SK-N-SH (cell line): ENCODE results near the gene IL13. TPM values are rescaled to one million over a fixed set of nuclear protein-coding genes. Genes with fewer than 3 reads are reported as not detected.

Experiments
- CTCF ChIA-PET: fragments of 300-600, 350-600 bp; formaldehyde crosslinking; extraction: SDS; loops from one replicate; lab custom pipeline; 2021; lab: Yijun Ruan, JAX
- POLR2A ChIA-PET: fragments of 350-600 bp; sonication (Branson Sonifier 250); formaldehyde crosslinking; extraction: SDS; loops from one replicate; lab custom pipeline; 2020; ENCODE audit warnings: antibody characterized with exemption, inconsistent platforms; lab: Yijun Ruan, JAX
- DNase-seq: peaks from one replicate; pipeline ENCODE4 v3.0.0; 2012
- H2AFZ ChIP-seq: fragments of 200-600 bp; sonication (generic); 2 replicates; pipeline ENCODE4 v1.8.1; 2016; ENCODE audit warnings: antibody characterized with exemption, mild to moderate bottlenecking, low read depth
- H3F3A ChIP-seq: fragments of 200-600 bp; sonication (generic); replicated peaks from 2 replicates; pipeline ENCODE3; 2016; ENCODE audit warnings: antibody characterized with exemption, mild to moderate bottlenecking; ENCODE audit not compliant: insufficient read depth
- H3K27ac ChIP-seq, 2 experiments: fragments of 200-500 bp in 1 of 2; fragments of 200-600 bp in 1 of 2; sonication (Bioruptor generic) in 1 of 2; sonication (generic), shearing (Covaris generic) in 1 of 2; 2 replicates each; pipeline versions ENCODE4 v1.5.1 to v1.6.1; 2014 to 2016; ENCODE audit warnings: low read depth in 2 of 2, inconsistent platforms in 1 of 2, low read length in 1 of 2, mild to moderate bottlenecking in 1 of 2, mixed read lengths in 1 of 2
- H3K27me3 ChIP-seq: fragments of 200-600 bp; sonication (generic), shearing (Covaris generic); 2 replicates; pipeline ENCODE4 v1.6.1; 2016; ENCODE audit warnings: mixed run types; ENCODE audit not compliant: insufficient read depth
- H3K36me3 ChIP-seq, 2 experiments: fragments of 200-500 bp in 1 of 2; fragments of 200-600 bp in 1 of 2; sonication (Bioruptor generic) in 1 of 2; sonication (generic) in 1 of 2; replicated peaks in 1 of 2; 2 replicates each; pipeline versions ENCODE3 to v1.5.1; 2014 to 2016; ENCODE audit warnings: low read length in 1 of 2, mild to moderate bottlenecking in 1 of 2; ENCODE audit not compliant: insufficient read depth in 2 of 2, control insufficient read depth in 1 of 2
- H3K4me1 ChIP-seq, 2 experiments: fragments of 200-500 bp in 1 of 2; fragments of 200-600 bp in 1 of 2; sonication (Bioruptor generic) in 1 of 2; sonication (generic), shearing (Covaris generic) in 1 of 2; 2 replicates each; pipeline versions ENCODE4 v1.5.1 to v1.6.1; 2014 to 2016; ENCODE audit warnings: low read depth in 1 of 2, low read length in 1 of 2, mixed run types in 1 of 2; ENCODE audit not compliant: insufficient read depth in 2 of 2, control insufficient read depth in 1 of 2
- H3K4me2 ChIP-seq: fragments of 200-600 bp; sonication (generic), shearing (Covaris generic); 2 replicates; pipeline ENCODE4 v1.6.1; 2017; ENCODE audit warnings: mixed run types
- H3K4me3 ChIP-seq, 2 experiments: fragments of 200-500 bp in 1 of 2; fragments of 200-600 bp in 1 of 2; sonication (Bioruptor generic) in 1 of 2; sonication (generic), shearing (Covaris generic) in 1 of 2; 2 replicates each; pipeline versions ENCODE4 v1.5.1 to v1.8.1; 2014 to 2016; ENCODE audit warnings: low read depth in 2 of 2, inconsistent platforms in 1 of 2, low read length in 1 of 2, mild to moderate bottlenecking in 1 of 2, mixed read lengths in 1 of 2, moderate library complexity in 1 of 2
- H3K79me2 ChIP-seq: fragments of 200-600 bp; sonication (generic); 2 replicates; pipeline ENCODE4 v1.8.1; 2017; ENCODE audit warnings: mild to moderate bottlenecking; ENCODE audit not compliant: insufficient read depth
- H3K9ac ChIP-seq: fragments of 200-600 bp; sonication (generic); 2 replicates; pipeline ENCODE4 v1.6.1; 2017; ENCODE audit warnings: mixed run types
- H3K9me2 ChIP-seq: fragments of 200-600 bp; sonication (generic); 2 replicates; pipeline ENCODE4 v1.6.1; 2017; ENCODE audit warnings: mixed run types
- H3K9me3 ChIP-seq: fragments of 200-600 bp; sonication (generic); 2 replicates; pipeline ENCODE4 v1.6.1; 2017; ENCODE audit warnings: mixed run types, mild to moderate bottlenecking, moderate library complexity
- H4K20me1 ChIP-seq: fragments of 200-600 bp; sonication (generic); 2 replicates; pipeline ENCODE4 v1.6.1; 2017; ENCODE audit warnings: mild to moderate bottlenecking, mixed run types; ENCODE audit not compliant: insufficient read depth
- CHD2 ChIP-seq: fragments of 150-350 bp; IDR thresholded peaks from 2 replicates; pipeline ENCODE4 v1.6.1; 2018; ENCODE audit warnings: low read length; ENCODE audit not compliant: partially characterized antibody
- ELF1 ChIP-seq: IDR thresholded peaks from 2 replicates; pipeline ENCODE4 v1.4.0; 2012
- EP300 ChIP-seq, 2 experiments: IDR thresholded peaks; 2 replicates each; pipeline versions ENCODE4 v1.4.0 to v1.6.1; 2012; ENCODE audit warnings: borderline replicate concordance in 1 of 2, low read depth in 1 of 2, low read length in 1 of 2
- EZH2phosphoT487 ChIP-seq: fragments of 200-600 bp; sonication (generic); IDR thresholded peaks from 2 replicates; pipeline ENCODE4 v1.6.1; 2017; ENCODE audit warnings: low read depth, mixed run types, mild to moderate bottlenecking, antibody characterized with exemption, moderate library complexity, borderline replicate concordance
- FOSL2 ChIP-seq: IDR thresholded peaks from 2 replicates; pipeline ENCODE4 v1.4.0; 2012; ENCODE audit warnings: low read depth, mild to moderate bottlenecking, moderate library complexity, borderline replicate concordance
- FOXM1 ChIP-seq: IDR thresholded peaks from 2 replicates; pipeline ENCODE4 v1.4.0; 2012; ENCODE audit warnings: low read depth, mild to moderate bottlenecking
- GABPA ChIP-seq: IDR thresholded peaks from 2 replicates; pipeline ENCODE4 v1.4.0; 2012; ENCODE audit warnings: low read depth, mild to moderate bottlenecking
- GATA2 ChIP-seq: sonication (generic); formaldehyde crosslinking; IDR thresholded peaks from 2 replicates; pipeline ENCODE4 v1.5.0; 2020; ENCODE audit warnings: mild to moderate bottlenecking, missing genetic modification reagents
- JUND ChIP-seq: IDR thresholded peaks from 2 replicates; pipeline ENCODE4 v1.4.0; 2012
- MXI1 ChIP-seq: IDR thresholded peaks from 2 replicates; pipeline ENCODE4 v1.6.1; 2012; ENCODE audit warnings: mild to moderate bottlenecking, low read depth, low read length, improper control_type of control experiment
- NRF1 ChIP-seq: IDR thresholded peaks from 2 replicates; pipeline ENCODE4 v1.6.1; 2012; ENCODE audit warnings: low read depth, mild to moderate bottlenecking, low read length
- POLR2AphosphoS5 ChIP-seq: IDR thresholded peaks from 2 replicates; pipeline ENCODE4 v1.6.1; 2012; ENCODE audit warnings: low read depth, low read length
- RAD21 ChIP-seq: IDR thresholded peaks from 2 replicates; pipeline ENCODE4 v1.6.1; 2012; ENCODE audit warnings: mild to moderate bottlenecking, low read length
- RCOR1 ChIP-seq: fragments of 150-350 bp; IDR thresholded peaks from 2 replicates; pipeline ENCODE4 v1.6.1; 2017; ENCODE audit warnings: antibody characterized with exemption, low read length
- REST ChIP-seq: IDR thresholded peaks from 2 replicates; pipeline ENCODE4 v1.6.1; 2012; ENCODE audit warnings: mild to moderate bottlenecking, low read depth, low read length, moderate library complexity
- RFX5 ChIP-seq: IDR thresholded peaks from 2 replicates; pipeline ENCODE4 v1.6.1; 2012; ENCODE audit warnings: mild to moderate bottlenecking, improper control_type of control experiment, low read length
- RXRA ChIP-seq: IDR thresholded peaks from 2 replicates; pipeline ENCODE4 v1.4.0; 2012; ENCODE audit warnings: low read depth, mild to moderate bottlenecking, borderline replicate concordance
- SIN3A ChIP-seq: IDR thresholded peaks from 2 replicates; pipeline ENCODE4 v1.6.1; 2012; ENCODE audit warnings: low read depth, mild to moderate bottlenecking, low read length, moderate library complexity, borderline replicate concordance
- TCF12 ChIP-seq: IDR thresholded peaks from 2 replicates; pipeline ENCODE4 v1.4.0; 2012
- TEAD4 ChIP-seq: IDR thresholded peaks from 2 replicates; pipeline ENCODE4 v1.4.0; 2012; ENCODE audit warnings: mild to moderate bottlenecking, borderline replicate concordance; ENCODE audit not compliant: insufficient read depth
- WGBS: methylation state at CpG from one replicate; pipeline ENCODE4 v1.1.6; 2017; ENCODE audit warnings: low lambda C conversion rate; 5-methylcytosine and 5-hydroxymethylcytosine counted together
- polyA plus RNA-seq, 3 experiments: library from polyadenylated mRNA; depleted of rRNA; stranded (reverse); fragments of >200 nt; gene quantifications; 2 replicates each; pipeline ENCODE4 v1.2.3, GENCODE V29; 2012
- TF ChIP-seq, protein P1 (sequence below): IDR thresholded peaks from 2 replicates; pipeline ENCODE4; 2012
- TF ChIP-seq, protein P2 (sequence below): fragments of 150-350 bp; IDR thresholded peaks from 2 replicates; pipeline ENCODE4 v1.6.1; 2017; ENCODE audit warnings: antibody characterized with exemption, low read length, low read depth, borderline replicate concordance

Gene IL13
- polyA plus RNA-seq, 1 of the 3 experiments (the other 2 are of a cell fraction), result 0.08 TPM

- no peaks in the 10 kb centered on the region for H4K20me1 ChIP-seq
- no peaks in the 10 kb centered on the region for H3K79me2 ChIP-seq
- no peak for TF ChIP-seq FOXM1
- TF ChIP-seq, protein P1, sequence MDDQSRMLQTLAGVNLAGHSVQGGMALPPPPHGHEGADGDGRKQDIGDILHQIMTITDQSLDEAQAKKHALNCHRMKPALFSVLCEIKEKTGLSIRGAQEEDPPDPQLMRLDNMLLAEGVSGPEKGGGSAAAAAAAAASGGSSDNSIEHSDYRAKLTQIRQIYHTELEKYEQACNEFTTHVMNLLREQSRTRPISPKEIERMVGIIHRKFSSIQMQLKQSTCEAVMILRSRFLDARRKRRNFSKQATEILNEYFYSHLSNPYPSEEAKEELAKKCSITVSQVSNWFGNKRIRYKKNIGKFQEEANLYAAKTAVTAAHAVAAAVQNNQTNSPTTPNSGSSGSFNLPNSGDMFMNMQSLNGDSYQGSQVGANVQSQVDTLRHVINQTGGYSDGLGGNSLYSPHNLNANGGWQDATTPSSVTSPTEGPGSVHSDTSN, result no peak
- no peak overlapping the region for H2AFZ ChIP-seq
- ChIA-PET POLR2A (no interaction called here), CTCF (interaction anchor here (1.2 to 1.4 kb wide), 2 partner anchors 10 to 149 kb away, joined by 3 to 4 read pairs; no protein-coding TSS in a partner anchor)
- WGBS, result 94% methylated on average over 11 of the region's 11 CpGs
- no peaks in the 10 kb centered on the region for H3K9me2 ChIP-seq
- H3K27me3 ChIP-seq, result no peaks in the 10 kb centered on the region
- H3K36me3 ChIP-seq, result no peaks in the 10 kb centered on the region
- H3K4me2 ChIP-seq, result no peak overlapping the region
- peak overlapping the region in 1 of 2 experiments; percentile 92; a peak in 2 of 4 replicates for H3K27ac ChIP-seq
- peaks cover 27% of the 10 kb centered on the region for H3F3A ChIP-seq
- no peak overlapping the region for H3K9ac ChIP-seq
- no peaks in the 10 kb centered on the region for H3K9me3 ChIP-seq
- no peak for DNase-seq
- peaks cover 0 to 26% of the 10 kb centered on the region in 2 experiments; a peak in 3 of 4 replicates for H3K4me1 ChIP-seq
- H3K4me3 ChIP-seq, result no peak overlapping the region
These were observed 18.1 kb downstream of the IL13 start for GRCh38 chr5:132675936-132676689.

DNA sequence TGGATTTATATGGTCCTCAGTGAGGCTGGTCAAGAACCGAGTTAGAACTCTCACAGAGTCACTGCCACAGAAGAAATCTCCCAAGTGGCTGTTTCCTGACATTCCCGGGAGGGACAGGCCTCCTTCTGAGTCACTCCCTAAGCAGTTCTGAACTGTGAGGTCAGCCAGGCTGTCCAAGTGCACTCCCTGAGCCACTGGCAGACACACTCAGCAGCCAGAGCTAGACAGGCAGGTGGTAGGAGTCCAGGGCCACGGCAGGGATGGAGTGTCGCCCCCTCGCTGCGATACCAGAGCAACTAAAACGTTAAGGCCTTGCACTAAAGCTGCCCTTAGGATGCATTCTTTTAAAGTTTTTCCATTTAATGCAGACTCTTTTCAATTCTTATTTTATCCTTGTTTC lies 19.2 kb downstream of the IL13 start:
- no peak for DNase-seq
- Histone ChIP-seq H3K4me3 (no peak overlapping the region), H2AFZ (peak overlapping the region; percentile 19; the same call in 1 of the 2 replicates), H3K27ac (peak overlapping the region in 1 of 2 experiments; percentile 68; a peak in 2 of 4 replicates), H3K27me3 (no peaks in the 10 kb centered on the region), H4K20me1 (no peaks in the 10 kb centered on the region), H3K9me3 (no peaks in the 10 kb centered on the region), H3K9me2 (no peaks in the 10 kb centered on the region), H3K36me3 (no peaks in the 10 kb centered on the region), H3K4me1 (peaks cover 0 to 26% of the 10 kb centered on the region in 2 experiments; a peak in 3 of 4 replicates), H3K9ac (no peak overlapping the region), H3K4me2 (peak overlapping the region; percentile 17; the same call in 1 of the 2 replicates), H3K79me2 (no peaks in the 10 kb centered on the region), H3F3A (peaks cover 27% of the 10 kb centered on the region)
- WGBS, result 19% methylated on average over 7 of the region's 7 CpGs
- ChIA-PET CTCF (interaction anchor here (1.2 to 1.4 kb wide), 2 partner anchors 11 to 150 kb away, joined by 3 to 4 read pairs; no protein-coding TSS in a partner anchor), POLR2A (no interaction called here)
- TF ChIP-seq CHD2, result no peak
- 0 out of 2 replicates have a peak, but pooled peaks have one; percentile 23 for TF ChIP-seq TEAD4
- no peak for TF ChIP-seq FOXM1
- no peak; the same call in 1 of the 2 replicates for TF ChIP-seq RAD21
- no peak for TF ChIP-seq RCOR1
- TF ChIP-seq ELF1, result no peak
- TF ChIP-seq RXRA, result peak; percentile 83; the same call in 1 of the 2 replicates
- no peak; the same call in 1 of the 2 replicates for TF ChIP-seq REST
- peak; percentile 72 for TF ChIP-seq JUND
- TF ChIP-seq NRF1, result no peak
- peak; percentile 69 for TF ChIP-seq TCF12
- no peak for TF ChIP-seq GATA2
- peak; percentile 79; the same call in 1 of the 2 replicates for TF ChIP-seq FOSL2
- TF ChIP-seq, protein P2, sequence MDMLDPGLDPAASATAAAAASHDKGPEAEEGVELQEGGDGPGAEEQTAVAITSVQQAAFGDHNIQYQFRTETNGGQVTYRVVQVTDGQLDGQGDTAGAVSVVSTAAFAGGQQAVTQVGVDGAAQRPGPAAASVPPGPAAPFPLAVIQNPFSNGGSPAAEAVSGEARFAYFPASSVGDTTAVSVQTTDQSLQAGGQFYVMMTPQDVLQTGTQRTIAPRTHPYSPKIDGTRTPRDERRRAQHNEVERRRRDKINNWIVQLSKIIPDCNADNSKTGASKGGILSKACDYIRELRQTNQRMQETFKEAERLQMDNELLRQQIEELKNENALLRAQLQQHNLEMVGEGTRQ, result no peak
- no peak for TF ChIP-seq MXI1
- no peak; a peak in 1 of 4 replicates for TF ChIP-seq EP300 (IDR thresholded peaks at IDR 0.05; ENCODE audit: borderline replicate concordance in 1 of 2, low read depth in 1 of 2, low read length in 1 of 2)
- TF ChIP-seq GABPA, result no peak
- no peak for TF ChIP-seq EZH2phosphoT487
- TF ChIP-seq RFX5, result no peak
- TF ChIP-seq SIN3A, result peak; percentile 45; the same call in 1 of the 2 replicates
- 0 out of 2 replicates have a peak, but pooled peaks have one; percentile 17 for TF ChIP-seq POLR2AphosphoS5
